A549 (cell line): Measurements from ENCODE around the gene PTGES2.
"Not testable (repeated sequence)": the region's sequence is repeated elsewhere in the genome, so short reads cannot be mapped to it uniquely, and the experiment has no call there.

ENCODE experiments used
- CBX8 ChIP-seq: fragments of 200-600 bp; sonication (generic); IDR thresholded peaks from 2 replicates; pipeline ENCODE4 v1.6.1; 2016
- POLR2A ChIP-seq: IDR thresholded peaks from 2 replicates; pipeline ENCODE4 v1.6.1; 2012; ENCODE audit warnings: mild to moderate bottlenecking, low read length

DNA sequence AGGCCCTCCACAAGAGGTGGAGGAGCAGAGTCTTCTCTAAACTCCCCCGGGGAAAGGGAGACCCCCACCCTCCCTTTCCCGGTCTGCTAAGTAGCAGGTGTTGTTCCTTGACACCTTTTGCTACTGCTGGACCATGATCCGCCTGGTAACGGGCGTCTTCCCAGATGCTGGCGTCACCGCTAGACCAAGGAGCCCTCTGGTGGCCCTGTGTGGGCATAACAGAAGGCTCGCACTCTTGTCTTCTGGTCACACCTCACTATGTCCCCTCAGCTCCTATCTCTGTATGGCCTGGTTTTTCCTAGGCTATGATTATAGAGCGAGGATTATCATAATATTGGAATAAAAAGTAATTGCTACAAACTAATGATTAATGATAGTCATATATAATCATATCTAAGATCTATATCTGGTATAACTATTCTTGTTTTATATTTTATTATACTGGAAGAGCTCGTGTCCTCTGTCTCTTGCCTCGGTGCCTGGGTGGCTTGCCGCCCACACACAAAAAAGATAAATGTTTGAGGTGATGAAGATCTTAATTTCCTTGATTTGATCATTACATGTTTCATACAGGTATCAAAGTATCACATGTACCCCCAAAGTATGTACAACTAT, 2.6 kb upstream of the PTGES2 start:
- not testable (repeated sequence) for TF ChIP-seq POLR2A, CBX8
